Parathyroid adenoma (tissue), 2 donors: ENCODE measurements around the gene USH2A.

Experiments used
- H2AFZ ChIP-seq: fragments of 300-600 bp; sonication (generic); one replicate; pipeline ENCODE4 v1.7.0; 2017; ENCODE audit warnings: antibody characterized with exemption, mild to moderate bottlenecking
- H3K27ac ChIP-seq: fragments of 300-600 bp; sonication (generic); one replicate; pipeline ENCODE4 v1.7.0; 2017
- H3K27me3 ChIP-seq: fragments of 300-600 bp; sonication (generic); one replicate; pipeline ENCODE4 v1.7.0; 2017; ENCODE audit warnings: low read length; ENCODE audit not compliant: control insufficient read depth, insufficient read depth
- H3K36me3 ChIP-seq: fragments of 300-600 bp; sonication (generic); one replicate; pipeline ENCODE4 v1.7.0; 2017; ENCODE audit warnings: low read length; ENCODE audit not compliant: control insufficient read depth, insufficient read depth
- H3K4me1 ChIP-seq: fragments of 300-600 bp; sonication (generic); one replicate; pipeline ENCODE4 v1.7.0; 2017; ENCODE audit warnings: control low read depth
- H3K4me2 ChIP-seq: fragments of 300-600 bp; sonication (generic); one replicate; pipeline ENCODE4 v1.7.0; 2017; ENCODE audit warnings: low read length
- H3K4me3 ChIP-seq: fragments of 300-600 bp; sonication (generic); one replicate; pipeline ENCODE4 v1.7.0; 2017; ENCODE audit warnings: low read depth, low read length
- H3K79me2 ChIP-seq: fragments of 300-600 bp; sonication (generic); one replicate; pipeline ENCODE4 v1.7.0; 2017; ENCODE audit warnings: control low read depth
- H3K9ac ChIP-seq: fragments of 300-600 bp; sonication (generic); one replicate; pipeline ENCODE4 v1.7.0; 2017; ENCODE audit warnings: mild to moderate bottlenecking
- H3K9me3 ChIP-seq: fragments of 300-600 bp; sonication (generic); one replicate; pipeline ENCODE4 v1.7.0; 2017; ENCODE audit warnings: low read length; ENCODE audit not compliant: control insufficient read depth
- CTCF ChIP-seq: fragments of 300-600 bp; sonication (generic); IDR thresholded peaks from one replicate; pipeline ENCODE4 v1.7.0; 2017; ENCODE audit warnings: antibody characterized with exemption, mild to moderate bottlenecking
- donor health status: primary hyperparathyroidism.

The USH2A gene

GRCh38 chr1:215595231-215595630 lies 828.0 kb downstream of the USH2A start:
- Histone ChIP-seq H3K9me3 (no peaks in the 10 kb centered on the region), H2AFZ (no peak overlapping the region), H3K4me1 (no peaks in the 10 kb centered on the region), H3K4me3 (no peak overlapping the region), H3K27ac (no peak overlapping the region), H3K4me2 (no peak overlapping the region), H3K79me2 (no peaks in the 10 kb centered on the region), H3K36me3 (no peaks in the 10 kb centered on the region), H3K27me3 (no peaks in the 10 kb centered on the region), H3K9ac (no peak overlapping the region)
- no peak for TF ChIP-seq CTCF

GRCh38 chr1:215594640-215595039 lies 828.6 kb downstream of the USH2A start:
- TF ChIP-seq CTCF = no peak
- Histone ChIP-seq H3K36me3 (no peaks in the 10 kb centered on the region), H3K4me1 (no peaks in the 10 kb centered on the region), H3K9me3 (no peaks in the 10 kb centered on the region), H3K27ac (no peak overlapping the region), H2AFZ (no peak overlapping the region), H3K9ac (no peak overlapping the region), H3K79me2 (no peaks in the 10 kb centered on the region), H3K4me2 (no peak overlapping the region), H3K4me3 (no peak overlapping the region), H3K27me3 (no peaks in the 10 kb centered on the region)

GRCh38 chr1:215590779-215591491 lies 832.3 kb downstream of the USH2A start:
- Histone ChIP-seq H3K36me3 (no peaks in the 10 kb centered on the region), H3K4me1 (no peaks in the 10 kb centered on the region), H2AFZ (no peak overlapping the region), H3K4me2 (no peak overlapping the region), H3K27me3 (no peaks in the 10 kb centered on the region), H3K9ac (no peak overlapping the region), H3K27ac (no peak overlapping the region), H3K9me3 (no peaks in the 10 kb centered on the region), H3K4me3 (no peak overlapping the region), H3K79me2 (peaks cover 2% of the 10 kb centered on the region)
- no peak for TF ChIP-seq CTCF

- Histone ChIP-seq H3K79me2 (peaks cover 2% of the 10 kb centered on the region), H3K4me2 (no peak overlapping the region), H2AFZ (no peak overlapping the region), H3K27me3 (no peaks in the 10 kb centered on the region), H3K9me3 (no peaks in the 10 kb centered on the region), H3K4me1 (no peaks in the 10 kb centered on the region), H3K36me3 (no peaks in the 10 kb centered on the region), H3K9ac (no peak overlapping the region), H3K4me3 (no peak overlapping the region), H3K27ac (no peak overlapping the region)
- TF ChIP-seq CTCF = no peak
Measured at GRCh38 chr1:215589650-215590435, 833.4 kb downstream of the USH2A start.
